Activated B cell treated with CpG ODN at 0.5 μM for 24 hours (primary cell): ENCODE measurements around the gene PRKCD. TPM values are rescaled to one million over a fixed set of nuclear protein-coding genes. Genes with fewer than 3 reads are reported as not detected.

Source experiments
- ATAC-seq: fragments of 200-7000 bp; cut with Tn5 transposase; one replicate; pipeline ENCODE4 v1.10.0; 2021; ENCODE audit warnings: low read depth, mild to moderate bottlenecking, moderate library complexity
- CTCF ChIA-PET: fragments of 350-600 bp; sonication (Branson Sonifier 250); formaldehyde crosslinking; loops from one replicate; lab custom pipeline; 2021; ENCODE audit warnings: antibody characterized with exemption; lab: Charles Lee
- POLR2A ChIA-PET: fragments of 350-600 bp; sonication (Branson Sonifier 250); formaldehyde crosslinking; loops from one replicate; lab custom pipeline; 2021; ENCODE audit warnings: antibody characterized with exemption; lab: Charles Lee
- DNase-seq: peaks from one replicate; pipeline ENCODE4 v3.0.0; 2022
- H3K27ac Mint-ChIP-seq: one replicate; pipeline ENCODE4 v1.8.0; 2020; ENCODE audit warnings: mixed read lengths
- H3K27me3 Mint-ChIP-seq: one replicate; pipeline ENCODE4 v1.8.0; 2021; ENCODE audit warnings: mixed read lengths
- H3K36me3 Mint-ChIP-seq: one replicate; pipeline ENCODE4 v1.8.0; 2021; ENCODE audit warnings: low read depth, mixed read lengths
- H3K4me1 Mint-ChIP-seq: one replicate; pipeline ENCODE4 v1.8.0; 2021; ENCODE audit warnings: mixed read lengths
- H3K4me3 Mint-ChIP-seq: one replicate; pipeline ENCODE4 v1.8.0; 2020; ENCODE audit warnings: mild to moderate bottlenecking, mixed read lengths
- H3K9me3 Mint-ChIP-seq: one replicate; pipeline ENCODE4 v1.8.0; 2020; ENCODE audit warnings: mixed read lengths
- CTCF ChIP-seq: fragments of 200-600 bp; IDR thresholded peaks from one replicate; pipeline ENCODE4 v1.8.0; 2022; ENCODE audit warnings: antibody characterized with exemption, mild to moderate bottlenecking
- intact Hi-C: fragments of 100-400 bp; cut with micrococcal nuclease; formaldehyde crosslinking; loops from one replicate; pipeline ENCODE4 v1.15.1; 2024
- total RNA-seq: library from RNA; stranded (reverse); gene quantifications from 2 replicates; pipeline ENCODE4 v1.2.3, GENCODE V29; 2022

Gene PRKCD
- total RNA-seq, 1 donor from 2014 or later, result 60.4 TPM

- POLR2A ChIA-PET, result interaction anchor here (0.7 to 11.8 kb wide), 2 partner anchors 9 kb away, joined by 3 to 105 read pairs; no protein-coding TSS in a partner anchor
- H3K27me3 Mint-ChIP-seq, result no peaks in the 10 kb centered on the region
- DNase-seq (no peak), ATAC-seq (peak; percentile 12)
- H3K27ac Mint-ChIP-seq, result peak overlapping the region; percentile 69
- intact Hi-C loops, result no loop called here
- peaks cover 42% of the 10 kb centered on the region for H3K36me3 Mint-ChIP-seq
- H3K9me3 Mint-ChIP-seq, result no peaks in the 10 kb centered on the region
- peak overlapping the region; percentile 50 for H3K4me3 Mint-ChIP-seq
- CTCF ChIA-PET, result no interaction called here
- H3K4me1 Mint-ChIP-seq, result peaks cover 95% of the 10 kb centered on the region
- no peak for TF ChIP-seq CTCF
Measured at GRCh38 chr3:53171827-53172505, 11.0 kb downstream of the PRKCD start.

- DNase-seq, result no peak
- intact Hi-C loops, result no loop called here
- no peak for ATAC-seq
- Mint-ChIP-seq H3K4me1 (peaks cover 91% of the 10 kb centered on the region), H3K4me3 (no peak overlapping the region), H3K27ac (no peak overlapping the region), H3K36me3 (peaks cover 45% of the 10 kb centered on the region), H3K9me3 (no peaks in the 10 kb centered on the region), H3K27me3 (no peaks in the 10 kb centered on the region)
- TF ChIP-seq CTCF, result no peak
- ChIA-PET CTCF (no interaction called here), POLR2A (interaction anchor here (11.8 kb wide), 1 partner anchor 8 kb away, joined by 105 read pairs; no protein-coding TSS in a partner anchor)
Measured at GRCh38 chr3:53173107-53173506, 12.1 kb downstream of the PRKCD start.

- peak overlapping the region; percentile 32 for H3K4me3 Mint-ChIP-seq
- peak overlapping the region; percentile 53 for H3K27ac Mint-ChIP-seq
- CTCF ChIA-PET, result no interaction called here
- intact Hi-C loops, result no loop called here
- no peak for DNase-seq
- ATAC-seq, result peak; percentile 18
- H3K4me1 Mint-ChIP-seq, result peaks cover 90% of the 10 kb centered on the region
- no peaks in the 10 kb centered on the region for H3K27me3 Mint-ChIP-seq
- H3K36me3 Mint-ChIP-seq, result peaks cover 56% of the 10 kb centered on the region
- TF ChIP-seq CTCF, result no peak
- H3K9me3 Mint-ChIP-seq, result no peaks in the 10 kb centered on the region
- POLR2A ChIA-PET, result interaction anchor here (0.9 kb wide), 1 partner anchor 10 kb away, joined by 6 read pairs; no protein-coding TSS in a partner anchor
Measured at GRCh38 chr3:53174346-53175250, 13.6 kb downstream of the PRKCD start.

DNA sequence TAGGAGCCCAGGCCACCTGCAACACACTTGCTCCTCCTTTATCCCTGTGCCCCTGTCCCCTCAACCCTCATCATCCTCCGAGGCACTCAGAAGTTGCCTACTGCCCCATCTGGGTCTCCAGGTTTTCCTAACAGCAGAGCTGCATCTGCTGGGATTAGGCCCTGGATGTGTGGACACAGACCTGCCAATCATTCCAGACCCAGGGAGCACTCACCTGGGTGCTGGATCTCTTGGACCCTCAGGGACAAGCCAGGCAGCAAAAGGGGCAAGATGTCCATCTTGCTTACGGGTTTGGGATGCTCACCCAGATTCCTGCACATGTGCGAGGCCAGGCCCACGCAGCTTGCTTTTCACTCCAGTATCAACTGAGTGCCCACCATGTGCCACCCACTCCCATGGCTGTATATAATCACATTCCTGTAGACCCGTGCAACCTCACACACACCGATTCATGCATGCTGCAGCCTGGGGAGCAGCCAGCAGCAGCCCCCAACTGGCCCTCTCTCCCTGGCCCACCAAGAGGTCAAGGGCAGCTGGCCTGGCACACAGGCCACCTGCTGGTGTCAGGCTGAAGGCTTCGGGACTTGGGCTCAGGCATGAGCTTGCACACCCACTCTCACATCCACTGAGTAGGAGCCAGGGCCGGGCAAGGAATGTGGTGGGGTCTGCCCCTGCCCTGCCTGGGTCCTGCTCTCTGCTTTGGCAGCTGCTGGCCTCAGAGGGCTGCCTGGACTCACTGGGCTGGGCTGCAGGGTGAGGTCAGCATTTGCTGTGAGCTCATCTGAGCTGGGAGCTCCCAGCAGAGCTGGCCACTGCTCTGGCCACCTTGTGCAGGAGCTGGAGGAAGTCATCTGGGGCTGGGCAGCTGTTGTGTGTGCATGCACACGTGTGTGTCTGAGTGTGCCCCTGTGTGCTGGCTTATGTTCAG, 14.9 kb downstream of the PRKCD start:
- ChIA-PET POLR2A (interaction anchor here (0.6 to 1.9 kb wide), 2 partner anchors 13 to 17 kb away, joined by 3 to 12 read pairs; no protein-coding TSS in a partner anchor), CTCF (interaction anchor here (1.1 kb wide), 1 partner anchor 20 kb away, joined by 3 read pairs; no protein-coding TSS in a partner anchor)
- no peak overlapping the region for H3K27ac Mint-ChIP-seq
- no peaks in the 10 kb centered on the region for H3K9me3 Mint-ChIP-seq
- H3K4me1 Mint-ChIP-seq, result peaks cover 90% of the 10 kb centered on the region
- no peaks in the 10 kb centered on the region for H3K27me3 Mint-ChIP-seq
- DNase-seq, result no peak
- intact Hi-C loops, result no loop called here
- no peak for TF ChIP-seq CTCF
- no peak overlapping the region for H3K4me3 Mint-ChIP-seq
- ATAC-seq, result no peak
- H3K36me3 Mint-ChIP-seq, result peaks cover 62% of the 10 kb centered on the region
